ENCODE measurements around the gene AP2A2. TPM values are rescaled to one million over a fixed set of nuclear protein-coding genes. Genes with fewer than 3 reads are reported as not detected.
"Not testable (repeated sequence)": the region's sequence is repeated elsewhere in the genome, so short reads cannot be mapped to it uniquely, and the experiment has no call there.

AP2A2 gene
- total RNA-seq, 1 experiment from 2014 or later = 55.5 TPM

GRCh38 chr11:972523-973211 lies 47.0 kb downstream of the AP2A2 start:
- BruUV-seq (replicated peaks) = no TSS peak
- H3K4me2 ChIP-seq (ENCODE audit: low read length) = no peak overlapping the region
- no peak overlapping the region for H3K9ac ChIP-seq (ENCODE audit: low read length)
- H3K27ac ChIP-seq (ENCODE audit: low read depth, low read length) = no peak overlapping the region
- H3K4me3 ChIP-seq (replicated peaks in 1 of 2; ENCODE audit: low read depth in 1 of 2, low read length in 2 of 2) = no peak overlapping the region
- ATAC-seq (no peak), DNase-seq (ENCODE audit: low read depth, low spot score) (no peak)
- peaks cover 13 to 28% of the 10 kb centered on the region in 2 experiments; a peak in 3 of 4 replicates for H3K36me3 ChIP-seq (ENCODE audit: control insufficient read depth in 1 of 2, insufficient read depth in 2 of 2, low read length in 2 of 2)
- no peaks in the 10 kb centered on the region for H4K20me1 ChIP-seq (ENCODE audit: insufficient read depth)
- ChIA-PET CTCF (no interaction called here), POLR2A (no interaction called here), RAD21 (ENCODE audit: low non-redundant PET in 1 of 2, low total read pairs in 2 of 2, uncharacterized antibody in 2 of 2, unreplicated experiment in 2 of 2) (no interaction called here)
- intact Hi-C loops (cut with micrococcal nuclease) = no loop called here
- no peaks in the 10 kb centered on the region for H3K9me2 ChIP-seq (ENCODE audit: insufficient read depth)
- H3K79me2 ChIP-seq (ENCODE audit: insufficient read depth, low read length) = peaks cover 15% of the 10 kb centered on the region
- no peak overlapping the region for H2AFZ ChIP-seq (ENCODE audit: low read depth, low read length, poor library complexity, severe bottlenecking)
- H3K4me1 ChIP-seq (ENCODE audit: control insufficient read depth in 1 of 2, insufficient read depth in 2 of 2, low read length in 2 of 2) = no peaks in the 10 kb centered on the region
- no peaks in the 10 kb centered on the region for H3K9me3 ChIP-seq (ENCODE audit: control insufficient read depth in 1 of 2, insufficient read depth in 1 of 2, low read depth in 1 of 2, low read length in 2 of 2)
- H3K27me3 ChIP-seq (ENCODE audit: insufficient read depth, low read length) = no peaks in the 10 kb centered on the region
- TF ChIP-seq ZNF274 (IDR thresholded peaks at IDR 0.05; ENCODE audit: low read depth, low read length) = no peak
- no peak for TF ChIP-seq JUND (IDR thresholded peaks at IDR 0.05)

- Histone ChIP-seq H2AFZ (ENCODE audit: low read depth, low read length, poor library complexity, severe bottlenecking) (no peak overlapping the region), H3K36me3 (ENCODE audit: control insufficient read depth in 1 of 2, insufficient read depth in 2 of 2, low read length in 2 of 2) (peaks cover 16 to 30% of the 10 kb centered on the region in 2 experiments; a peak in 3 of 4 replicates), H3K9me2 (ENCODE audit: insufficient read depth) (no peaks in the 10 kb centered on the region), H3K4me3 (replicated peaks in 1 of 2; ENCODE audit: low read depth in 1 of 2, low read length in 2 of 2) (no peak overlapping the region), H3K4me1 (ENCODE audit: control insufficient read depth in 1 of 2, insufficient read depth in 2 of 2, low read length in 2 of 2) (no peaks in the 10 kb centered on the region), H3K9ac (ENCODE audit: low read length) (no peak overlapping the region), H3K4me2 (ENCODE audit: low read length) (no peak overlapping the region), H4K20me1 (ENCODE audit: insufficient read depth) (no peaks in the 10 kb centered on the region), H3K79me2 (ENCODE audit: insufficient read depth, low read length) (peaks cover 10% of the 10 kb centered on the region; the same call in 1 of the 2 replicates), H3K9me3 (ENCODE audit: control insufficient read depth in 1 of 2, insufficient read depth in 1 of 2, low read depth in 1 of 2, low read length in 2 of 2) (no peaks in the 10 kb centered on the region), H3K27ac (ENCODE audit: low read depth, low read length) (no peak overlapping the region), H3K27me3 (ENCODE audit: insufficient read depth, low read length) (no peaks in the 10 kb centered on the region)
- RAD21 ChIA-PET (ENCODE audit: low non-redundant PET in 1 of 2, low total read pairs in 2 of 2, uncharacterized antibody in 2 of 2, unreplicated experiment in 2 of 2) = no interaction called here
- POLR2A ChIA-PET = no interaction called here
- no TSS peak for BruUV-seq (replicated peaks)
- TF ChIP-seq EGR1 (IDR thresholded peaks at IDR 0.05; ENCODE audit: low read depth) = no peak
- TF ChIP-seq SRF (IDR thresholded peaks at IDR 0.05; ENCODE audit: low read depth) = no peak
- TF ChIP-seq EZH2 (IDR thresholded peaks at IDR 0.05) = no peak
- TF ChIP-seq CTCF (IDR thresholded peaks at IDR 0.05 in 2 of 3, conservative IDR thresholded peaks at IDR 0.05 in 1 of 3; ENCODE audit: borderline replicate concordance in 1 of 3, insufficient read depth in 1 of 3, low read depth in 2 of 3, low read length in 2 of 3) = no peak
- TF ChIP-seq POLR2AphosphoS5 (IDR thresholded peaks at IDR 0.05; ENCODE audit: low read depth, low read length) = no peak
- no peak for TF ChIP-seq CBX3 (IDR thresholded peaks at IDR 0.05; ENCODE audit: low read depth)
- no peak for TF ChIP-seq CEBPB (IDR thresholded peaks at IDR 0.05; ENCODE audit: low read depth)
- TF ChIP-seq SIN3A (IDR thresholded peaks at IDR 0.05; ENCODE audit: low read depth) = no peak
- TF ChIP-seq SP1 (IDR thresholded peaks at IDR 0.05; ENCODE audit: low read depth) = no peak
- TF ChIP-seq FOSL1 (IDR thresholded peaks at IDR 0.05; ENCODE audit: low read depth) = no peak
- TF ChIP-seq JUND (IDR thresholded peaks at IDR 0.05) = no peak
- no peak for TF ChIP-seq ZFX (IDR thresholded peaks at IDR 0.05)
- TF ChIP-seq ZNF274 (IDR thresholded peaks at IDR 0.05; ENCODE audit: low read depth, low read length) = no peak
- no peak for TF ChIP-seq POLR2A (IDR thresholded peaks at IDR 0.05; ENCODE audit: borderline replicate concordance, extremely low read depth, insufficient read depth, insufficient read length)
- no peak for TF ChIP-seq MAX (IDR thresholded peaks at IDR 0.05)
- intact Hi-C loops (cut with micrococcal nuclease) = no loop called here
- no peak for ATAC-seq
- CTCF ChIA-PET = no interaction called here
- DNase-seq (ENCODE audit: low read depth, low spot score) = no peak
Measured at GRCh38 chr11:973237-973636, 47.6 kb downstream of the AP2A2 start.

- H3K9ac ChIP-seq (ENCODE audit: low read length); H4K20me1 ChIP-seq (ENCODE audit: insufficient read depth); H3K4me3 ChIP-seq (replicated peaks in 1 of 2; ENCODE audit: low read depth in 1 of 2, low read length in 2 of 2); DNase-seq (ENCODE audit: low read depth, low spot score); H3K27ac ChIP-seq (ENCODE audit: low read depth, low read length); H3K4me1 ChIP-seq (ENCODE audit: control insufficient read depth in 1 of 2, insufficient read depth in 2 of 2, low read length in 2 of 2); H2AFZ ChIP-seq (ENCODE audit: low read depth, low read length, poor library complexity, severe bottlenecking); POLR2A ChIA-PET; ATAC-seq; BruUV-seq (replicated peaks); intact Hi-C loops (cut with micrococcal nuclease); CTCF ChIA-PET; RAD21 ChIA-PET (ENCODE audit: low non-redundant PET in 1 of 2, low total read pairs in 2 of 2, uncharacterized antibody in 2 of 2, unreplicated experiment in 2 of 2); H3K27me3 ChIP-seq (ENCODE audit: insufficient read depth, low read length); H3K4me2 ChIP-seq (ENCODE audit: low read length); H3K9me2 ChIP-seq (ENCODE audit: insufficient read depth); H3K79me2 ChIP-seq (ENCODE audit: insufficient read depth, low read length); H3K9me3 ChIP-seq (ENCODE audit: control insufficient read depth in 1 of 2, insufficient read depth in 1 of 2, low read depth in 1 of 2, low read length in 2 of 2): not testable (repeated sequence)
- peaks cover 23 to 35% of the 10 kb centered on the region in 2 experiments; a peak in 3 of 4 replicates for H3K36me3 ChIP-seq (ENCODE audit: control insufficient read depth in 1 of 2, insufficient read depth in 2 of 2, low read length in 2 of 2)
Measured at GRCh38 chr11:975376-975775, 49.7 kb downstream of the AP2A2 start.
